GM12801 (cell line): ENCODE measurements around the gene AP1G1.

Experiments
- TF ChIP-seq, protein P1 (sequence below): IDR thresholded peaks from one replicate; pipeline ENCODE4 v1.5.1; 2011; ENCODE audit warnings: control low read depth; ENCODE audit not compliant: insufficient read length; ENCODE audit errors: extremely low read depth

Gene AP1G1

DNA sequence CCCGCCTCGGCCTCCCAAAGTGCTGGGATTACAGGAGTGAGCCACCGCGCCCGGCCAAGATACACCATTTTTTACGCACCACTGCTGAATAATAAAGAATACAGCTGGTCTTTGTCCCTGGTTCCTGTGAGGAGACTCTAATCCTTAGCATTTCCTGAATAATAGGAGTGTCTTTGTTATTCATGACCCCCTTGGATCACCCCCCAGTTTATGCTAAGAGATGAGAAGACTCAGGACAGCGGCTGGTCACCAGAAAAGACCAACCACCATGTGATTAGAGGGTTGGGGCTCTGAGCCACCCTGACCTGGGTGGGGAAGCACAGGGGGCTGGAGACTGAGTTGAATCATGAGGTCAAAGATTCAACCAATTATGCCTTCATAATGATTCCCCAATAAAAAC, 101.4 kb downstream of the AP1G1 start:
- TF ChIP-seq, protein P1, sequence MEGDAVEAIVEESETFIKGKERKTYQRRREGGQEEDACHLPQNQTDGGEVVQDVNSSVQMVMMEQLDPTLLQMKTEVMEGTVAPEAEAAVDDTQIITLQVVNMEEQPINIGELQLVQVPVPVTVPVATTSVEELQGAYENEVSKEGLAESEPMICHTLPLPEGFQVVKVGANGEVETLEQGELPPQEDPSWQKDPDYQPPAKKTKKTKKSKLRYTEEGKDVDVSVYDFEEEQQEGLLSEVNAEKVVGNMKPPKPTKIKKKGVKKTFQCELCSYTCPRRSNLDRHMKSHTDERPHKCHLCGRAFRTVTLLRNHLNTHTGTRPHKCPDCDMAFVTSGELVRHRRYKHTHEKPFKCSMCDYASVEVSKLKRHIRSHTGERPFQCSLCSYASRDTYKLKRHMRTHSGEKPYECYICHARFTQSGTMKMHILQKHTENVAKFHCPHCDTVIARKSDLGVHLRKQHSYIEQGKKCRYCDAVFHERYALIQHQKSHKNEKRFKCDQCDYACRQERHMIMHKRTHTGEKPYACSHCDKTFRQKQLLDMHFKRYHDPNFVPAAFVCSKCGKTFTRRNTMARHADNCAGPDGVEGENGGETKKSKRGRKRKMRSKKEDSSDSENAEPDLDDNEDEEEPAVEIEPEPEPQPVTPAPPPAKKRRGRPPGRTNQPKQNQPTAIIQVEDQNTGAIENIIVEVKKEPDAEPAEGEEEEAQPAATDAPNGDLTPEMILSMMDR: no peak

GRCh38 chr16:71706046-71706445, 102.6 kb downstream of the AP1G1 start:
- TF ChIP-seq, protein P1: no peak

DNA sequence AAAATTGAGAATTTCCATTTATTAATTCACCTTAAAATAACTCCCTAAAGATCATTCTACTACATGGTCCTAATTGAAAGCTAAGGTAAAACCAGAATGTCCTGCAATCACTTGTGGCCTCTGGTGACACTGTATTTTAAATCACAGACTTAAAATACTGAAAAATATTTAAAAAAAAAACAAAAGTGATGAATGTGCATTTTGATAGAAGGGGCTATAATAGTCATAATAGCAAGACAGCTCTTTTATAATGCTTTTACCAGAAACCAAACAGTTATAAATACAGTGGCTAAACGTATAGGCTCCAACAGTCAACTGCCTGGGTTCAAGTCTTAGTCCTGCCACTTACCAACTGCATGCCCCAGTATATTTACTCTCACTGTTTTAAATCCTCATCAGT, 105.3 kb downstream of the AP1G1 start:
- TF ChIP-seq, protein P1: no peak

DNA sequence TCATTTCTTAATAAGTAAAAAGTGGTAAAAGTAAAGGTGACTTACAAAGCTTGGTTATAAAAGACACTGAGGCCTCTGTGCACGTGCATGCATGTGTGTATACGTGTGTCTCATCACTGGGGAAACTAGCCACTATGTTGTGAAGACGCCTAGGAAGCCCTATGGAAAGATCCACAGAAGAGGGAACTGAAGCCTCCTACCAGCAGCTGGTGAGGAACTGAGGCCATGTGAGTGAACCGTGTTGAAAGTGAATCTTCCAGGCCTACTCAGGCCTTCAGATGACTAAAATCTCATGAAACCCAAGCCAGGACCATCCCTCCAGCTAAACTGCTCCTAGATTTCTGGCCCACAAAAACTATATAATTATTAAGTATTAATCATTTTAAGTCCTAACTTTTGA, 107.8 kb downstream of the AP1G1 start:
- TF ChIP-seq, protein P1: no peak

- TF ChIP-seq, protein P1: no peak
Observed at GRCh38 chr16:71698491-71698890, 110.1 kb downstream of the AP1G1 start.

- TF ChIP-seq, protein P1: no peak
Observed at GRCh38 chr16:71693164-71693563, 115.5 kb downstream of the AP1G1 start.

- TF ChIP-seq, protein P1: no peak
Observed at GRCh38 chr16:71689901-71690300, 118.7 kb downstream of the AP1G1 start.

GRCh38 chr16:71687861-71688260, 120.8 kb downstream of the AP1G1 start:
- TF ChIP-seq, protein P1: no peak
